Fibroblast of peridontal ligament (primary cell): ENCODE measurements around the gene CIZ1.
"Not testable (repeated sequence)": the region's sequence is repeated elsewhere in the genome, so short reads cannot be mapped to it uniquely, and the experiment has no call there.

Source experiments
- DNase-seq: peaks from one replicate; pipeline ENCODE4 v3.0.0-alpha.2; 2010; ENCODE audit errors: extremely low read depth

CIZ1 gene

GRCh38 chr9:128146591-128147120, 44.7 kb downstream of the CIZ1 start:
- no peak for DNase-seq

DNA sequence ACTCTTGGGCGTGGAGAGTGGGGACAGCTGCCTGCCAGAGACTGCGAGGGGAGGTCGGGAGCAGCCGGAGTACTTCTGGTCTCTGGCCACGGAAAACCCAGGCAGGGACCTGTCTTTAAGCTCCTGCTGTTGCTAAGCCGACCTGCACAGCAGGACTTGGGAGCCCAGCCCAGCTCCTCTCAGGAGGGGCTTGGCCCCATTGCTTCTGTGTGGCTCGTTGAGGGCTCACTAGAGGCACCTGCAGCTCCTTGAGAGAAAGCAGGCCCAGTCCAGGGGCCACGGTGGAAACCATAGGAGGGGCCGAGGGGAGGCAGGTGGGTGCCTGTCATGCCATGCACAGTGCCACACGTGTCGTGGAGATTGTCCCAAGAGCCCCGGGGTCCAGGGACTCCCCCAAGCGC, 45.4 kb downstream of the CIZ1 start:
- no peak for DNase-seq

- no peak for DNase-seq
Observed at GRCh38 chr9:128145536-128145935, 45.8 kb downstream of the CIZ1 start.

- no peak for DNase-seq
Observed at GRCh38 chr9:128144239-128145181, 46.9 kb downstream of the CIZ1 start.

- DNase-seq = no peak
Observed at GRCh38 chr9:128143525-128144238, 47.7 kb downstream of the CIZ1 start.

DNA sequence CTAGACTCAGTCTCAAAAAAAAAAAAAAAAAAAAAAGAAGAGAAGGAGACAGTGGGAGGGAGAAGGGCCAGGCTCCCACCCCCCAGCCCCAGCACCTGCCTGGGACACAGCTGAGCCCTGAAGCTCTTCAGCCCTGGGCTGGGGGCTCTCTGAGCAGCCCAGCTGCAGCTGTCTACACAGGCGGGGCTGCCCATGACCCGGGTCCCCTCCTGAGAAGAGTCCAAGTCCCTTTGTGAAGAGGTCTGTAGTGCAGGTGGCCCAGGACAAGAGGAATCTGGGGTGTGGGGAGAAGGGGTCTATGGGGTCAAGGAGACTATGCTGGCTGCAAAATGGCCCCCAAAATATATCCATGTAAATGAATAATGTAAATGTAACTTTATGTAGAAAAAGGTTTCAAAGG, 48.8 kb downstream of the CIZ1 start:
- DNase-seq = no peak

DNA sequence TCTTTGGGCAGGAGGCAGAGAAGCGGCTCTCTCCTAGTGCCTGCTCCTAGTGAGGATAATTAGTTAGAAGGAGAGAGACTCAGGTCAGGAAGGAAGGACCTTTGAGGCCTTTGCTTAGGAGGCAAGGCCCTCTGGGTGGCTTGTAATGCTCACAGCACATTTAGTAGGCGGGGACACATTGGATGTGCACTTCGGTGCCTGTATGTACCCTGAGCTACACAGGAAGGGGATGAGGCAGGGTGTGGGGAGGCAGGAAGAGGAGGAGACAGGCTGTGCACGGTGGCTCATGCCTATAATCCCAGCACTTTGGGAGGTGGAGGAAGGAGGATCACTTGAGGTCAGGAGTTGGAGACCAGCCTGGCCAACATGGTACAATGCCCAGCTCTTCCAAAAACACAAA, 49.3 kb downstream of the CIZ1 start:
- DNase-seq = no peak

DNA sequence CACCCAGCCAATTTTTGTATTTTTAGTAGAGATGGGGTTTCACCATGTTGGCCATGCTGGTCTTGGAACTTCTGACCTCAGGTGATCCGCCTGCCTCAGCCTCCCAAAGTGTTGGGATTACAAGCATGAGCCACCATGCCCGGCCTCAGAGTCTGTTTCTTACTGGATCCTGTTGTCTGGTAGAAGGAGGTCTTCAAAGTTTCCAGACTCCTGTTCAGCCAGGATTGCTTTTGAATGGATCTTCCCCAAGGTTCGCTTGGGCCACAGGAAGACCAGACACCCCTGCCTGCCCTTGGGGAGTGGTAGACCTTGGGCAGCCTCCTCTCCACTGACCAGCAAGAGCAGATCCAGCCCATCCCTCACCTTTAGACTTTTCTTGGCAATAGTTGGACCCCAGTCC, 49.8 kb downstream of the CIZ1 start:
- DNase-seq = no peak

- no peak for DNase-seq
Observed at GRCh38 chr9:128139621-128140020, 51.8 kb downstream of the CIZ1 start.

DNA sequence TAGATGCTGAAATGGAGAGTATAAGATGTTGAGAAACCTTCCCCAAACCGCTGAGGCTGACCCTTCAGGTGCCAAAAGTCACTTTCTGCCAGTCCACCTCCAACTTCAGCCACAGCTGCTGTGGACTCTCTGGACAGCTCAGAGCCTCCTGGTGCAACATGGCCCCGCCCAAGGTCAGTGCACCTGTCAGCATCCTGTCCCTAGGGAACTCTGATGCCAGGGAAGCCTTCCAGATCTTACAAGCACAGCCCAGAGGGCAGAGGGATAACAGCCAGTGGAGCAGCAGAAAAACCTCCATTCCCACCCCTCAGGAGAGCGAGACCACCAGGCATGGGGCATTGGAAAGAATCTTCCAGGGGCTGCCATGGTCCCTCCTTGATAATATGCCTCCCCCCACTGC, 53.4 kb downstream of the CIZ1 start:
- no peak for DNase-seq

GRCh38 chr9:128136816-128137793, 54.3 kb downstream of the CIZ1 start:
- peak; percentile 45 for DNase-seq

- DNase-seq = not testable (repeated sequence)
Observed at GRCh38 chr9:128135561-128135960, 55.8 kb downstream of the CIZ1 start.

DNA sequence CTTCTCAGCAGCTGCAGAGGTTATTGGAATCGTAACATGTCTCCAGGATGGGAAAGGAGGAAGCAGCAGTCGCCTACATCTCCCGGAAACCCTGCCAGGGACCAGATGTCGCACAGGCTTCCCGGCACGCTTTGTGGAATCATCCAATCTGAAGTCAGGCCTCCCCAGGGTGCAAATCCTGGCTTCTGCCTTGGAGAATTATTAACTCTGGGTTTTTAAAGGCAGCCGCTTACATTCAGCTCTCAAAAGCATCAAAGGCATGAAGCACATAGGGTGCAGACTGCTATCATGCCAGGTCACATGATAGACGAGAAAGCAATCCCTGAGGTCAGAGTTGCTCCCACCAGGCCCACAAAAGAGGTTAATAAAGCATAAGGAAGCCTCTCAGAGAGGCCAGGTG, 59.2 kb downstream of the CIZ1 start:
- DNase-seq = not testable (repeated sequence)

DNA sequence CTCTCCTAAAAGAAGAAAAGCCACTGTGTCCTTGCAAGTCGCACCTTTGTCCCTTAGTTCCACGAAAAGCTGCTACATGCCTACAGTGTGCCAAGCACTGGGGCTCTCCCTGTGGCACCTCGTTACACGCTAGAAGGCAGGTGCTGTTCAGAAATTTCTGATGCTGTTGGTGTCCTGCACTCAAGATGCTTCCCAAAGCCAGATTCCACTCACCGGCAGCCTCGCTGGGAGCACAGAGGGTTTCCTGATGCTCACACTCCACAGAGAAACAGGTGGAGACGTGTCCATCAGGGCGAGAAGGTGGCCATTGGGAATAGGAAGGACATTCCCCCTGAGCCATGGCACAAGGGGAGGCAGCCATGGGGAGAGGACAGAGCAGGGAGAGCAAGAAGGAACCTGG, 60.0 kb downstream of the CIZ1 start:
- not testable (repeated sequence) for DNase-seq

- DNase-seq = not testable (repeated sequence)
Observed at GRCh38 chr9:128130651-128131050, 60.7 kb downstream of the CIZ1 start.

DNA sequence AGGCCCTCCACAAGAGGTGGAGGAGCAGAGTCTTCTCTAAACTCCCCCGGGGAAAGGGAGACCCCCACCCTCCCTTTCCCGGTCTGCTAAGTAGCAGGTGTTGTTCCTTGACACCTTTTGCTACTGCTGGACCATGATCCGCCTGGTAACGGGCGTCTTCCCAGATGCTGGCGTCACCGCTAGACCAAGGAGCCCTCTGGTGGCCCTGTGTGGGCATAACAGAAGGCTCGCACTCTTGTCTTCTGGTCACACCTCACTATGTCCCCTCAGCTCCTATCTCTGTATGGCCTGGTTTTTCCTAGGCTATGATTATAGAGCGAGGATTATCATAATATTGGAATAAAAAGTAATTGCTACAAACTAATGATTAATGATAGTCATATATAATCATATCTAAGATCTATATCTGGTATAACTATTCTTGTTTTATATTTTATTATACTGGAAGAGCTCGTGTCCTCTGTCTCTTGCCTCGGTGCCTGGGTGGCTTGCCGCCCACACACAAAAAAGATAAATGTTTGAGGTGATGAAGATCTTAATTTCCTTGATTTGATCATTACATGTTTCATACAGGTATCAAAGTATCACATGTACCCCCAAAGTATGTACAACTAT, 61.3 kb downstream of the CIZ1 start:
- not testable (repeated sequence) for DNase-seq

DNA sequence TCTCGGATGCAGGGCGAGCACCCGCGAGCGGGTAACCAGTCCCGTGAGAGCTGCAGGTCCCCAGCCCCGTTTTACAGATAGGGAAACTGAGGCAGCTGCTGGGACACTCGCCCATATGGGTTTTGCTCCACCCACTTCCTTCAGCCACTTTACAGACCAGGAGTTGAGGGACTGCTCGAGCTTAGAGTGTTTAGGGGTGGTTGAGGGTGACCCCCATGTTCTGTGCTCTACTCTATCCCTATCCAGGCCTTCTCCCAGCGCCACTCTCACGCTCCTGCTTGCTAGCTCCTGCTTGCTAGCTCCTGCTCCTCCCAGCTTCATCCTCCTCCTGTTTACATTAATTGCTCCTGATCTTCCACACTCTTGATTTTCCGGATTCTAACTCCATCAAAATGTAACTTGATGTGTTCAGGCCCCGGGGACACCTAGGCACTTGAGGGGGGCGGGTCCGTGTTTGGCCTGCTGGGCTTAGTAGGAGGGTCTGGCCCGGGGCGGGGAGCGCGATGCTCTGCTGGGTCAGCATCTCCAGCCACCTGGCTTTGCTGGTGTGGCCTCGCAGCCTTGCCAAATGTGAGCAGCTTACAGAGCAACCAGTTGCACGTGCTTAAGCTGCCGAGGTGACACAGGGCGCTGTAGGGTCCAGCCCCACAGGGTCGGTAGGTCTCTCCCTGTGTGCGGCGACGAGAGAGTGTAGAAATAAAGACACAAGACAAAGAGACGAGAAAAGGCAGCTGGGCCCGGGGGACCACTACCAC, 62.4 kb downstream of the CIZ1 start:
- no peak for DNase-seq

DNA sequence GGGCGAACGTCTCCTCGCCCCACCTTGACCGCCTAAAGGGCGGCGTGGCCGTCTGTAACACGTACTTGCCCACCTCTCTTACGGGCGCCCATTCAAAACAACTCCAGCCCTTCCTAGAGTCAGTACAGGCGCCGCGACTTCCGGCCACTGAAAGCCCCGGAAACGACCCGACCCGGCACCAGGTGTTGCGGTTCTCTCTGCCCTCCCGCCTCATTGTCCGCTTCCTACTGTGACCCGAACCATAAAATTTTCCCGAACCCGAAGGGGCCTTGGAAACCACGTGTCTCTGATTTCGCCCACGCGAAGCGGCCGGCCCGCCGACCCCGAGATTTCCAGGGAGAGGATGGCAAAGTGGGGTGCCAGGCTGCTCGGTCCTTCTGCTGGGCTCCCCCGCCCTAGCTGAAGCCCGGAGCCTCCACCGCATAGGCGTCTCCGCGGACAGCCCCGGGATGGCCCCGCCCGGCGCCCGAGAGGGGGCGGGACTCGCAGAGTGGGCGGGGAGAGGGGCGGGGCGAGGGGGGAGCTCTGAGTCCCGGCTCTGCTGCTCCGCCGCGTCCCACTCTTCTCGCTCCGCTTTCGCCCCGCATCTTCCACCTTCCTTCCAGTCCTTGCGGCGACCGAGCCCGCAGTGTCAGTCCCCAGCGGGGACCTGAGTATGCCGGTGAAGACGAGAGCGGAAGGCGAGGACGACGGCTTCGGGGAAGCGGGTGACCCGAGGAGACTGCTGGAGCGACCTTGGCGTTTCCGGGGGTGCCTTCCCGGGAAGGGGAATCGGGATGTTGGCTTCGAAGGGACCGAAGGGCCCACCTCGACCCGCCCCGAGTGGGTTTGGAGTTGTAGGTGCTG, 63.2 kb downstream of the CIZ1 start:
- peak; percentile 89 for DNase-seq

- DNase-seq = peak; percentile 79
Observed at GRCh38 chr9:128127568-128127989, 63.8 kb downstream of the CIZ1 start, which contains the start of gene PTGES2. Gene PTGES2 (minus strand): TSS chr9:128127729. CDS start chr9:128127717, 12 bp downstream.
